AG09309 (cell line): ENCODE measurements around the gene AKNA.

ENCODE experiments used
- DNase-seq: peaks from one replicate; pipeline ENCODE4 v3.0.0-alpha.2; 2010; ENCODE audit warnings: low read depth
- H3K4me3 ChIP-seq: 2 replicates; pipeline ENCODE4 v1.5.1; 2011; ENCODE audit warnings: mild to moderate bottlenecking, low read depth, low read length, moderate library complexity; ENCODE audit not compliant: control insufficient read depth
- TF ChIP-seq, protein P1 (sequence below): IDR thresholded peaks from 2 replicates; pipeline ENCODE4 v1.5.1; 2011; ENCODE audit warnings: mild to moderate bottlenecking, low read depth, low read length, inconsistent platforms; ENCODE audit not compliant: insufficient read depth, control insufficient read depth; ENCODE audit errors: missing control alignments

Gene AKNA

DNA sequence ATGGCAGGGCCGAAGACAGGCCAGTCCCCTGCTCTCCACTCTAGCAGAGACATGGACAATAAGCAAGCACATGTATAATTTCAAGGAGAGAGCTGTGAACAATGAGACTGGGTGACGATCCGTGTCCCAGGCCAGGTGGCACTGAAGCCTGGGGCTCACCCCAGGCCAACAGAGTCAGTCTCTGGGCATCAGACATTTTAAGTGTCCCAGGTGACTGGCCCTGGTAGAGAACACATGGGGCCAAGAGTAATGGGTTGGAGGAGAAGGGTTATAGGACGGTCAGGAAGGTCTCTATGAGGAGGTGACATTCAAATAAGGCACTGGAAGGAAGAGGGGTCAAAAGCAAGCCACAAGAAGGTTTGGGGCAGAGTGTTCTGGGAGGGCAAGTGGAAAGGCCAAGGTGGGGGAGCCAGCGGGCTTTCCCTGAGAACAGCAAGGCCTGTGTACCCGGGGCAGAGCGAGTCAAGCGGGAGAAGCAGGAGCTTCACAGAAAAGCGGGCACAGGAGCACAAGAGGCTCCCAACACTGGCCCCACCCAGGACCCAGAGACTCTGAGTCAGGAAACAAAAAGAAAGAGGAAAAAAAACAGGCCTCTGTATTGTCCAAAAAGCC, 1.1 kb upstream of the AKNA start:
- TF ChIP-seq, protein P1, sequence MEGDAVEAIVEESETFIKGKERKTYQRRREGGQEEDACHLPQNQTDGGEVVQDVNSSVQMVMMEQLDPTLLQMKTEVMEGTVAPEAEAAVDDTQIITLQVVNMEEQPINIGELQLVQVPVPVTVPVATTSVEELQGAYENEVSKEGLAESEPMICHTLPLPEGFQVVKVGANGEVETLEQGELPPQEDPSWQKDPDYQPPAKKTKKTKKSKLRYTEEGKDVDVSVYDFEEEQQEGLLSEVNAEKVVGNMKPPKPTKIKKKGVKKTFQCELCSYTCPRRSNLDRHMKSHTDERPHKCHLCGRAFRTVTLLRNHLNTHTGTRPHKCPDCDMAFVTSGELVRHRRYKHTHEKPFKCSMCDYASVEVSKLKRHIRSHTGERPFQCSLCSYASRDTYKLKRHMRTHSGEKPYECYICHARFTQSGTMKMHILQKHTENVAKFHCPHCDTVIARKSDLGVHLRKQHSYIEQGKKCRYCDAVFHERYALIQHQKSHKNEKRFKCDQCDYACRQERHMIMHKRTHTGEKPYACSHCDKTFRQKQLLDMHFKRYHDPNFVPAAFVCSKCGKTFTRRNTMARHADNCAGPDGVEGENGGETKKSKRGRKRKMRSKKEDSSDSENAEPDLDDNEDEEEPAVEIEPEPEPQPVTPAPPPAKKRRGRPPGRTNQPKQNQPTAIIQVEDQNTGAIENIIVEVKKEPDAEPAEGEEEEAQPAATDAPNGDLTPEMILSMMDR = no peak
- H3K4me3 ChIP-seq = no peak overlapping the region
- no peak for DNase-seq

DNA sequence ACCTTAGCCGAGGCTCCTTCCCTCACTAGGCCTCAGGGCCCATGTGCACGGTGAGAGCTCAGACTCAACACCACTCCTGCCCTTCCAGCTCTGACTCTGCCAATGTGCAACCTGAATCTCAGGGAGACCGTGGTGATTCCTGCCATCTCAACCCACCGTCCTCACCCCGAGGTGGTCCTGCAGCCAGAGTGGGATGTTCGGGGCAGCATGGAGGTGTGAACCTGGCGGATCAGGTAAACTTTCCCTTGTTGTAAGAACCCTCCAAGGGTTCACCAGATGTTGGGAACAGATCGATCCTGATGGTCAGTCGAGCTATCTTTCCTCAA, 538 bp upstream of the AKNA start:
- no peak for DNase-seq
- H3K4me3 ChIP-seq = peak overlapping the region; percentile 52
- TF ChIP-seq, protein P1 = no peak

DNA sequence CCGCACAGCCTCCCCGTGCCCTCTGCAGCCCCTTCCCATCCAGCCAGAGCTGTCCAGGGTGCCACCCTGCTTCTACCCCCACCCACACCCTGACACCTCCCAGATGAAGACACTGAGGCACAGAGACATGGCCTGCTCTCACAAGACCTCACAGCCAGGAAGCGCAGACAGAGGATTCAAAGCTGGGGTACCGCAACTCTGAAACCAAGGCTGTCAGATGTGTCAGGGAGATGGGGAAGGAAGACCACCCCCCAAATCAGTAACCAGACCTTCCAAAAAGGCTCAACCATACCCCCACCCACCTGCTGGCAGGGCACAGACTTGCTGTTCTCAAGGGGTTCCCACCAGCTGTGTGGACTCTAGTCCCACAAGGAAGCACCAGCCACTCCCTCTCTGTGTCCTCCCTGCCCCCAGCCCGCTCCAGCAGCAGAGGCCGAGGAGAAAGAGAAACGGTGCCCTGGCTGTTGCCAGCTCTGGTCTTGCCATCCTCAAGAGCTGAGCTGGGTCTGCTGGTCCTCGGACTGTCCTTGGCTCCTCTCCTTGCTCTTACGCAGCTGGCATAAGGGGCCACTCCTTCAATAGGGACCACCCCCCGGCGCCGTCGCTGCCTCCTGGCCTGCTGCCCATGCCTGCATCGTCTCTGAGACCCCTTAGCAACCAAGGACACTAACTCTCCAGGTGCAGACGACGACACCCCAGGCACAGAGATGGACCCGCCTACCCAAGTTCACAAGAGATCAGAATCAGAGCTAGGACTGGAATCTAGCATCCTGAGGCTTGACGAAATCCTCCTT, 699 bp downstream of the AKNA start:
- DNase-seq = no peak
- peak overlapping the region; percentile 52 for H3K4me3 ChIP-seq
- TF ChIP-seq, protein P1 = no peak

DNA sequence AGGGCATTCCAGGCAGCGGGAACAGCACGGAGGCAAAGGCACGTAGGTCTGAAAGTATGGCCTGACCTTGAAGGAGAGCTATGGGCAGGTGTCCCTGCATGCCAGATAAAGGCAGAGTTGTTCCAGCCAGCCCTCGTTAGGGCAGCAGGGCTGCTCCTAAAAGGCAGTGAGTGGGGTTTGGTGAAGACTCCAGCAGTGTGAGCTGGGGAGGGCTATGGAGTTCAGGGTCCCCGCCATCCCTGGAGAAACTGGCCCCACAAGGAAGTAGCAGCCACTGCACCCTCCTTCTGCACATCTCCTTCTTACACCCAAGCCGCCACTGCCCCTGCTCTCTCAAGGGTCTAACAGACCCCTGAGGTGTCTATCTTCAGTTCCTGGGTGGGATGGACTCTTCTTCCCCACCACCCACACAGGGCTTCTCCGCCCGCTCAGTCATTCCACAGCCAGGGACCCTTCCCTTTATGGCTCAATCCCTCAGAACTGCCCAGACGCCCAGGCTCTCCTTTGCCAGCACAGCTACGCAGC, 1.4 kb downstream of the AKNA start:
- no peak for DNase-seq
- TF ChIP-seq, protein P1 = no peak
- peak overlapping the region; percentile 52 for H3K4me3 ChIP-seq

DNA sequence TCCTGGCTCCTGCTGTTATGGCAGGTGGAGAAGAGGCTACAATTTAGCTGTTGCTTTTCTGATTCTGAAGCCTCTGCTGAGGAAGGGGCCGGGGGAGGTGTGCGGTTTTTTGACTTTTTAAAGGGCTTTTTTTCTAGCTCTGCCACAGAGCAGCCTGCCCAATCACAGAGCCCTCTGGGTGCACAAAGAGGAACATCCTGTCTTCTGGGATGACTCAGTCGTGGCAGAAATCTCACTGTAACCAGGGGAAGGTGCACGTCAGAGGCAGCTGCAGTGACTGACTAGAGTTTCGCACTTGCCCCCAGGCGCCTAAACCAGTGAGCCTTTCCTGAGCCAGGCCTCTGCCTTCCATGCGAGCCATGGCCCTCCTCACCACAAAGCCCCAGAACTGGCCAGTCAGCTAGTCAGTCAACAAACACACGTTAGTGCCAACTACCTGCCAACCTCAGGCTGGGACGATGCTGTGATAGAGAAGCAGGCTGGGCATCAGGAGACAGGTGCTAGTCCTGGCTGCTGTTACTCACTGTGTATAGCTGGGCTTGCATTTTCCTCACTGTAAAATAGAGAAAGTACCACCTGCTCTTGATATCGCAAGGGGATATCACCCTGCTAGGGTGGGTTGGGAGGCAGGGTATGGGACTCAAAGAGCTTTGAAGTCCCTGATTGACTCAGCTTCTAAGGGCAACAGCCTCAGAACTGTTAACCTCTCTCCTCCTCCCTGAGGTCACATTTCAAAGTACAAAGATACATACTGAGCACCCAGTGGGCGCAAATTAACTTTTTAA, 2.2 kb downstream of the AKNA start:
- H3K4me3 ChIP-seq = no peak overlapping the region
- DNase-seq = peak; percentile 75
- TF ChIP-seq, protein P1 = no peak

DNA sequence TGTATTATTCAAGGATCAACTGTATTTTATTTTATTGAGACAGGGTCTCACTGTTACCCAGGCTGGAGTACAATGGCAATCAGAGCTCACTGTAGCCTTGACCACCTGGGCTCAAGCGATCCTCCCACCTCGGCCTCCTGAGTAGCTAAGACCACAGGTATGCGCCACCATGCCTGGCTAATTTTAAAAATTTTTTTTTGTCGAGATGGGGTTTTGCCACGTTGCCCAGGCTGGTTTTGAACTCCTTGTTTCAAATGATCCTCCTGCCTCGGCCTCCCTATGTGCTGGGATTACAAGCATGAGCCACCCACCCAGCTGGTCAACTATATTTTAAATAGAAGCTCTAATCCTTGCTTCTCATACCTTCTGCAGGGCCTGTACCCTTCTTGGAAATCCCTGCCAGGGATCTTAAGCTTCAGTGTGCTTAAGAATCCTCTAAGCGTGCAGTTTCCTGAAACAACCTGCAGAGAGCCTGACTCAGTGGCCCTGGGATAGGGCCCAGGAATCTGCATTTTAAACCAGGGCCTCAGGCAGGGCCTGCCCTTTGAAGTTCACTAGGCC, 2.9 kb downstream of the AKNA start:
- no peak for DNase-seq
- TF ChIP-seq, protein P1 = no peak
- H3K4me3 ChIP-seq = no peak overlapping the region
